Hepatocyte (in vitro differentiated cells): ENCODE measurements around the gene SLC35G4.

Experiments
- CTCF ChIP-seq: fragments of 200-600 bp; sonication (generic); IDR thresholded peaks from 2 replicates; pipeline ENCODE4 v1.5.1; 2016; ENCODE audit warnings: antibody characterized with exemption, mild to moderate bottlenecking; ENCODE audit not compliant: poor library complexity
- EZH2 ChIP-seq: fragments of 200-600 bp; sonication (generic); IDR thresholded peaks from 2 replicates; pipeline ENCODE4 v1.6.1; 2016; ENCODE audit warnings: antibody characterized with exemption, mild to moderate bottlenecking, borderline replicate concordance
- EZH2phosphoT487 ChIP-seq: fragments of 200-600 bp; sonication (generic); IDR thresholded peaks from one replicate; pipeline ENCODE4 v1.6.1; 2018; ENCODE audit warnings: antibody characterized with exemption, mild to moderate bottlenecking, low read depth, moderate library complexity; ENCODE audit not compliant: unreplicated experiment, severe bottlenecking

- no peak for TF ChIP-seq EZH2phosphoT487
- TF ChIP-seq CTCF, result no peak
- TF ChIP-seq EZH2, result no peak
Observed at GRCh38 chr18:11574545-11574944, 34.9 kb upstream of the SLC35G4 start.
